Activated T-helper 1 cell treated with anti-CD3 and anti-CD28 coated beads, Interleukin-2, amount 50 U/mL, for 16 hours (primary cell): Measurements from ENCODE around the gene CAV3.

Experiments
- DNase-seq, 2 donors: peaks; one replicate each; pipeline ENCODE4 v3.0.0-alpha.2; 2020; ENCODE audit warnings: low read depth in 1 of 2, low spot score in 1 of 2

CAV3 gene

DNA sequence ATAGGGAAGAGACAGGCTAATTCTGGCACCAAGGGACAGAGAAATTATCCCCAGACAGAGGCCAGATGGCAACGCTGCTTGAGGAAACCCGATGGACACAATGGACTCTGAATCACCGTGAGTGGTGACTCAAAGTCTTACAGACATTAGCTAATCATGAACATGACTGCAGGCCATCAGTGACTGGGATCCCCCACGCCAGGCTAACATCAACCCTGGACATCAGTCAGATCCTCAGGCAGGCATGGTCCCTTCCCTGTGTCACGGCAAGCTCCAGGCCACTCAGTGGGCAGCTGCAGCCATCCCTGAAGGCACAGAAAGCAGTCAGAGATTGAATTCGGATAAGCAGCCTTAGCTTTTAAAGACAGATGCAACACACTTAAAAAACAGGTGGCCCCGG lies 59.6 kb downstream of the CAV3 start:
- no peak for DNase-seq

DNA sequence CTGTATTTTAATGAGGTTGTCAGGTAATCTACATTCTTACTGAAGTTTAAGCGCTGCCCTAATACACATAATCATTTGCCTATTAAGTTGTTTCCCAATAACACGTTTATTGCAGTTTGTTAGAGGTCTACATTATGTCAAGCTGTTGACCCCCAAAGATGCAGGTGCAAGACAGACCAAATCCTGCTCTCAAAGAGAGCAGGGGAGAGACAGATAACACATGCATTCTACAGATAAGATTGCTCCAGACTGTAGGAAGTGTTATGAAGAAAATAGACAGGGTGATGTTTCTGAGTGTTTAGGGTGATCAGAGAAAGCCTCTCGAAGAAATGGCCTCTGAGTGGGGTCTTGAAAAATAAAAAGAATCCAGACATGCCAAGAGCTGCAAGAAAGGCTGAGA lies 60.6 kb downstream of the CAV3 start:
- no peak for DNase-seq
